ENCODE measurements around the gene PFN3.

DNA sequence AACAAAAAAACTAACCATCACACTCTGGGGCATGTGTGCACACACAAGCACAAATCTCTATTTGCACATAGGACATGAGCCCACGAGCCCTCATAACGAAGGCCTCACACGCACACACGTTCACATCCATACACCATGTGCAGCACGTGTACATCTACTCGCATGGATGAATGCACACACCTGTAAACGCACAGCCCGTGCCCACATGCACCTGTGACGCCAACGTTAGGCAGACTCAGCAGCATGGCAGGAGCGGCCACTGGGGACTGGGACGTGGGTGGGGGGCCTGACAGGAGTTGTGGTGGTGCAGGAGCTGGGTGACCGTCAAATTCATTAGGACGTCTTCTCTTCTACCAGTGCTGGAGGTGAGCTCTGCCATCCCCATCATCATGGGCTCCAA, 13.1 kb downstream of the PFN3 start:
- TF ChIP-seq, protein P1, sequence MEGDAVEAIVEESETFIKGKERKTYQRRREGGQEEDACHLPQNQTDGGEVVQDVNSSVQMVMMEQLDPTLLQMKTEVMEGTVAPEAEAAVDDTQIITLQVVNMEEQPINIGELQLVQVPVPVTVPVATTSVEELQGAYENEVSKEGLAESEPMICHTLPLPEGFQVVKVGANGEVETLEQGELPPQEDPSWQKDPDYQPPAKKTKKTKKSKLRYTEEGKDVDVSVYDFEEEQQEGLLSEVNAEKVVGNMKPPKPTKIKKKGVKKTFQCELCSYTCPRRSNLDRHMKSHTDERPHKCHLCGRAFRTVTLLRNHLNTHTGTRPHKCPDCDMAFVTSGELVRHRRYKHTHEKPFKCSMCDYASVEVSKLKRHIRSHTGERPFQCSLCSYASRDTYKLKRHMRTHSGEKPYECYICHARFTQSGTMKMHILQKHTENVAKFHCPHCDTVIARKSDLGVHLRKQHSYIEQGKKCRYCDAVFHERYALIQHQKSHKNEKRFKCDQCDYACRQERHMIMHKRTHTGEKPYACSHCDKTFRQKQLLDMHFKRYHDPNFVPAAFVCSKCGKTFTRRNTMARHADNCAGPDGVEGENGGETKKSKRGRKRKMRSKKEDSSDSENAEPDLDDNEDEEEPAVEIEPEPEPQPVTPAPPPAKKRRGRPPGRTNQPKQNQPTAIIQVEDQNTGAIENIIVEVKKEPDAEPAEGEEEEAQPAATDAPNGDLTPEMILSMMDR (CRISPR knock-in tag; IDR thresholded peaks at IDR 0.05) = no peak
- TF ChIP-seq, protein P2, sequence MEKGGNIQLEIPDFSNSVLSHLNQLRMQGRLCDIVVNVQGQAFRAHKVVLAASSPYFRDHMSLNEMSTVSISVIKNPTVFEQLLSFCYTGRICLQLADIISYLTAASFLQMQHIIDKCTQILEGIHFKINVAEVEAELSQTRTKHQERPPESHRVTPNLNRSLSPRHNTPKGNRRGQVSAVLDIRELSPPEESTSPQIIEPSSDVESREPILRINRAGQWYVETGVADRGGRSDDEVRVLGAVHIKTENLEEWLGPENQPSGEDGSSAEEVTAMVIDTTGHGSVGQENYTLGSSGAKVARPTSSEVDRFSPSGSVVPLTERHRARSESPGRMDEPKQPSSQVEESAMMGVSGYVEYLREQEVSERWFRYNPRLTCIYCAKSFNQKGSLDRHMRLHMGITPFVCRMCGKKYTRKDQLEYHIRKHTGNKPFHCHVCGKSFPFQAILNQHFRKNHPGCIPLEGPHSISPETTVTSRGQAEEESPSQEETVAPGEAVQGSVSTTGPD (CRISPR knock-in tag; IDR thresholded peaks at IDR 0.05) = no peak
- TF ChIP-seq RAD21 (CRISPR knock-in tag; IDR thresholded peaks at IDR 0.05) (no peak), TAF1 (CRISPR knock-in tag; IDR thresholded peaks at IDR 0.05) (no peak), NONO (IDR thresholded peaks at IDR 0.05) (no peak), NONO (CRISPR knock-in tag; conservative IDR thresholded peaks at IDR 0.05) (no peak), ZNF724P (CRISPR knock-in tag; IDR thresholded peaks at IDR 0.05; ENCODE audit: borderline replicate concordance) (no peak), ZMYM4 (CRISPR knock-in tag; IDR thresholded peaks at IDR 0.05) (no peak)
- TF ChIP-seq, protein P3, sequence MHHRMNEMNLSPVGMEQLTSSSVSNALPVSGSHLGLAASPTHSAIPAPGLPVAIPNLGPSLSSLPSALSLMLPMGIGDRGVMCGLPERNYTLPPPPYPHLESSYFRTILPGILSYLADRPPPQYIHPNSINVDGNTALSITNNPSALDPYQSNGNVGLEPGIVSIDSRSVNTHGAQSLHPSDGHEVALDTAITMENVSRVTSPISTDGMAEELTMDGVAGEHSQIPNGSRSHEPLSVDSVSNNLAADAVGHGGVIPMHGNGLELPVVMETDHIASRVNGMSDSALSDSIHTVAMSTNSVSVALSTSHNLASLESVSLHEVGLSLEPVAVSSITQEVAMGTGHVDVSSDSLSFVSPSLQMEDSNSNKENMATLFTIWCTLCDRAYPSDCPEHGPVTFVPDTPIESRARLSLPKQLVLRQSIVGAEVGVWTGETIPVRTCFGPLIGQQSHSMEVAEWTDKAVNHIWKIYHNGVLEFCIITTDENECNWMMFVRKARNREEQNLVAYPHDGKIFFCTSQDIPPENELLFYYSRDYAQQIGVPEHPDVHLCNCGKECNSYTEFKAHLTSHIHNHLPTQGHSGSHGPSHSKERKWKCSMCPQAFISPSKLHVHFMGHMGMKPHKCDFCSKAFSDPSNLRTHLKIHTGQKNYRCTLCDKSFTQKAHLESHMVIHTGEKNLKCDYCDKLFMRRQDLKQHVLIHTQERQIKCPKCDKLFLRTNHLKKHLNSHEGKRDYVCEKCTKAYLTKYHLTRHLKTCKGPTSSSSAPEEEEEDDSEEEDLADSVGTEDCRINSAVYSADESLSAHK (CRISPR knock-in tag; IDR thresholded peaks at IDR 0.05; ENCODE audit: borderline replicate concordance) = no peak

All from HepG2 (cell line).